T follicular helper cell (primary cell): ENCODE measurements around the gene RNFT2.
"Not testable (repeated sequence)": the region's sequence is repeated elsewhere in the genome, so short reads cannot be mapped to it uniquely, and the experiment has no call there.

ENCODE experiments used
- DNase-seq: peaks from one replicate; pipeline ENCODE4 v3.0.0-alpha.2; 2020; ENCODE audit warnings: low read depth

Gene RNFT2

DNA sequence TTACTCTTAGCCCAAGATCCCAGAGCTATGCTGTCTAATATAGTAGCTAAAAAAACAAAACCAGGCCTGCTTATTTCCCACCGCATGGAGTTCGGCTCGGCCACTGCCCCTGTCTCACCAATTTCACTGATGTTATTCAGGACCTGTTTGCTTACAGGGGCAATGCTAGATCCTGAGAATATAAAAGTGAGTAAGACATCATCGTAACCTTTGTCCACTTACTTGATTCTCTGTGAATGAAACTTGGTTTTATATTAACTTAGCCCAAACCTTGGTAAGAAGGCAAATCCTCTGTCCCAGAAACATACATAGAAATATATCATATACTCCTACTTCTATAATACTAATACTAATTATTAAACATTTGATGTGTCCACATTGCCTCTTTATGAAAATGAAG lies 56.6 kb downstream of the RNFT2 start:
- no peak for DNase-seq

- DNase-seq = no peak
Observed at GRCh38 chr12:116797885-116798284, 59.8 kb downstream of the RNFT2 start.

- DNase-seq = no peak
Observed at GRCh38 chr12:116798719-116799118, 60.6 kb downstream of the RNFT2 start.

GRCh38 chr12:116799955-116800354 lies 61.8 kb downstream of the RNFT2 start:
- DNase-seq = no peak

GRCh38 chr12:116800918-116801317 lies 62.8 kb downstream of the RNFT2 start:
- DNase-seq = no peak

DNA sequence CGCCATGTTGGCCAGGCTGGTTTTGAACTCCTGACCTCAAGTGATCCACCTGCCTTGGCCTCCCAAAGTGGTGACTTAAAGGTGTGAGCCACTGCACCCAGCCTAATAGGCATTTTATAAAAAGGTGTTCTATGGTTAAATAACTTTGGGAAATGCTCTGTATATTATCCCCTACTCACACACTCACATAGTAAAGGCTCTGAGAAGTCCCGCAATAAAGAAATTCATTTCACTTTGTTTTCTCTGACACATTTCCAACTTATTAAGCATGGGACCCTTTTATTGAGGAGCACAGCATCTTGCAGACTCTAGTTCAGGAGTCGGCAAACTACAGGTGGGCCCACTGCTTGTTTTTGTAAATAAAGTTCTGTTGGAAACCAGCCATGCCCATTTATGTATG lies 63.9 kb downstream of the RNFT2 start:
- DNase-seq = no peak

DNA sequence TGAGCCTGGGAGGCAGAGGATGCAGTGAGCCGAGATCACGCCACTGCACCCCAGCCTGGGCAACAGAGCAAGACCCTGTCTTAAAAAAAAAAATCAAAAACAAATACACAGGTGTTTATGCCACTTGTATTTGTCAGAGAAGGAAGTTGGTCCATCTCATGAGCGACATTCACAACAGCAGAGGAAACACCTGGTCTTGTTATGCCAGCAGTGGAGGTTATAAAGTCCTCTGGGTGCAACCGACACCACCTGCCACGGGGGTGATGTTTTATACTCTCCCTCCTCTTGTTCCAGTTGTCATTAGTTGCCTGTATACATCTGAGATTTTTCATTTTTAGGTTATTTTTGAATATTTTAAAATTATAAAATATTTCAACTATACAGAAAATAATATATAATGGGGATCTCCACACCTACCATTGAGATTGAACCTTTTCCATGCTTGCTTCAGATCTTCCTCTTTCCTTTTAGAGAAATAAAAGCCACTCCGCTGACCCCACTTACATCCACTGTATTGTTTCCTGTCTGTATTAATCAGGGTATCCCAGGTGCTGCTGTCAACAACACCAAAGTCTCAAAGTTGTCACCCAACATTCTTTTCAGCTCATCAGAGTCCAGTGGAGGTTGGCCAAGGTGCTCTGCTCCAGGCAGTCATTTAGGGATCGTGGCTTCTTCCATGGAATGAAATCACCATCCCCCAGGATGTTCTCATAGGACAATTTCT lies 65.1 kb downstream of the RNFT2 start:
- DNase-seq = no peak

GRCh38 chr12:116804051-116804450 lies 65.9 kb downstream of the RNFT2 start:
- DNase-seq = no peak

- no peak for DNase-seq
Observed at GRCh38 chr12:116806845-116807440, 68.8 kb downstream of the RNFT2 start.

- no peak for DNase-seq
Observed at GRCh38 chr12:116807546-116807945, 69.4 kb downstream of the RNFT2 start.

DNA sequence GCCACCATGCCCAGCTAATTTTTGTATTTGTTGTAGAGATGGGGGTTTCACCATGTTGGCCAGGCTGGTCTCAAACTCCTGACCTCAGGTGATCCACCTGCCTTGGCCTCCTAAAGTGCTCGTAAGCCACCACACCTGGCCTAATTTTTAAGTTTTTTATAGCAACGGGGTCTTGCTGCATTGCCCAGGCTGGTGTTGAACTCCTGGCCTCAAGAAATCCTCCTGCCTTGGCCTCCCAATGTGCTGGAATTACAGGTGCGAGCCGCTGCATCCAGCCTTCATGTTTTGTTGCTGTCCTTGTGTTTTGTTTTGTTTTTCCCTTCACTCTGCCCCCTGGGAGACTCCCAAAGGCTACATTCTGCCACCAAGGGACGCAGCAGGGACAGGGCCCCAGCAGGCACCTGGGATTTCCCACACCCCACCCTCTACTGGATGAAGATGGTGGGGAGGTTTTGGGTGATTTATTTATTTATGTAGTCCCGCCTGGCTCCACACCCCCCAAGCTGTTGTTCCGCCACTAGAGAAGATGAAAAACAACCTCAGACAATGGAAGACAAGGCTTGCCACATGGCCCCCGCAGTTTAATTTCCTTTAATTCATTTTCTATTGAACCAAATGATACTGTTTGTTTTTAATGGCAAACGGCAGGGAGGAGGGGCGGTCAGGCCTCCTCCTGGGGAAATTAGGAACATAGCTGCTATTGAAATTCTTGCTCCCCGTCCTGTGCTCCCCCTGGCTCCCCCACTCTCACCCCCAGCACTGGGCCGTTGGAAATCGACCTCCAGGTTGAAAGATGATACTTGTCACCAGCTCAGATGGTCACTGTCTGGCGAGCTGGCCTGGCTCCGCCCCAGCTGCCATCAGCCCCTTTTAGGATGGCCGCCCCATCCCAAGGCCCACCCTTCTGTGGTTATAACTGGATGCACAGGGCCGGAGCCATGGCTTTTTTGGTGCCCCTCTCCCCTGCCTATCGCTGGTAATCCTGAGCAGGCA lies 70.3 kb downstream of the RNFT2 start:
- DNase-seq = no peak

GRCh38 chr12:116812238-116812637 lies 74.1 kb downstream of the RNFT2 start:
- no peak for DNase-seq

DNA sequence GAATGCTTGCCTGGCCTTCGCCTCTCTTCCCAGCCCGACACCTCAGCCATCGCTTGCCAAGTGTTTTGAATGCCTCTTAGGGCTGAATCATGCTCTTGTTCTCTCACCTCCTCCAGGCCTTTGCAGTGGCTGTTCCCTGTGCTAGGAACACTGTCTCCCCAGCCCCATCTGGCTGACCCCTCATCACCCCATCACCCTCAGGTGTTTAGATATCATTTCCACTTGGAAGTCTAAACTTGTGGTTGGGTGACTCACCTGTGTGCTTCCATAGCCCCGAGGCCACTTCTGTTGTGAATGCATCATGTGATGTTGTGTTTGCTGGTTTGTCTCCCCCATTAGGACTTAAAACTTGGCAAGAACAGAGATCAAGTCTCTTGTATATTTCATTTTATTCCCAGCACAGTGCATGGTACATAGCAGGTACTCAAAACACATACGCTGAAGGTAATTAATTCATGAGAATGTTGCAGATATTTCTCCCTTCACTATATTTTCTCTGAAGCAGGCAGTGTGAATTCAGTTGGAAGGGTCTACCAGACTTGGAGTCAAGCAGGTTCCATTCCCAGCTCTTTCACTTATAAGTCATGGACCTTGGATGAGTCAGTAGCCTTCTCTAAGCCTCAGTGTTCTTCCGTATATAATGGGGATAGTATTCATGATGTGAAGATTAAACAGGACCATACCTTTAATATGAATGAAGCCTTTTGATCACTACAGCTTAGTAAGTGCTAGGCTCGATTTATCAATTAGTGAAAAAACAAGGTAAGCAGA lies 75.3 kb downstream of the RNFT2 start:
- DNase-seq = no peak

DNA sequence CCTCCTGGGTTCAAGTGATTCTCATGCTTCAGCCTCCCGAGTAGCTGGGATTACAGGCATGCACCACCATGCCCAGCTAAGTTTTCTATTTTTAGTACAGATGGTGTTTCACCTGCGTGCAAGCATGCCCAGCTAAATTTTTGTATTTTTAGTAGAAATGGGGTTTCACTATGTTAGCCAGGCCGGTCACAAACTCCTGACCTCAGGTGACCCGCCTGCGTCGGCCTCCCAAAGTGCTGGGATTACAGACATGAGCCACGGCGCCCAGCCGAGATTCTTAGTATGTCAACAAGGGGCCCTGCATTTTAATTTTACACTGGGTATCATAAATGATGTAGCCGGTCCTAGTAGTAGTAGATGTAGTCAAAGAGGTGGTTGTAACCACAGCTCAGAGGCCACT lies 76.7 kb downstream of the RNFT2 start:
- not testable (repeated sequence) for DNase-seq

GRCh38 chr12:116818341-116818856 lies 80.3 kb downstream of the RNFT2 start:
- no peak for DNase-seq

GRCh38 chr12:116818948-116819832 lies 81.1 kb downstream of the RNFT2 start:
- peak; percentile 87 for DNase-seq

GRCh38 chr12:116820064-116820656 lies 82.0 kb downstream of the RNFT2 start:
- no peak for DNase-seq

DNA sequence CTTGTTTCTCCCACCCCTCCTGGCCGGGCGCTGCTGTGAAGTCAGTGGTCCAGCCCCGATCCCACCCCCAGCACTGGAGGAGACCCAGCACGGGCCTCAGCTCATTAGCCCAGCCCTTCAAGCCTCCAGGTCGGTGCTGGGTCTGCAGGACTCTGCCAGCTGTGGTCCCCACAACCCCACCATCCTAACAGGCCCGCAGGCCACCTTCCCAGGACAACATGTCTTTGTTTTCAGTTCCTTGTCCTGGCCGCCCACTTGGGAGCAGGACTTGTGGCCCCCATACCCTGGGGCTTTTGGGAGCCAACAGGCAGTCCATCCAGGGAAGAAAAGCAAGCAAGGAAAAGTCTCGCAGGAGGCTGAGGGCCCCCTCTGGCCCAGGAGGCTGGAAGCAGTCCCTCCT lies 83.2 kb downstream of the RNFT2 start:
- DNase-seq = no peak

DNA sequence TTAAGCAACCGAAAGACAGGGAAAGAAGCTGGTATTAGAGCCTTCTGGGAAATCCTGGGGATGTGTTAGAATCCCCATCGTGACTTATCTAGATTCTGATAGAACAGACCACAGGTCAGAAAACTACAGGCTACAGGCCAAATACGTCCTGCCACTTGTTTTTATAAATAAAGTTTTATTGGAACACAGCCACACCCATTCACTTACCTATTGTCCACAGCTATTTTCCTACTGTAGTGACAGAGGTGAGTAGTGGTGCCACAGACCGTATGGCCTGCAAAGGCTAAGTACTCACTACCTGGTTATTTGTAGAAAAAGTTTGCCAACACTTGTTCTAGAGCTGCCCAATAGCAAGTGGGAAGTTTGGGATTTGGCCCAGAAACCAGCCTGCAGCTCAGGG lies 89.3 kb downstream of the RNFT2 start:
- DNase-seq = no peak

GRCh38 chr12:116832353-116832752 lies 94.2 kb downstream of the RNFT2 start:
- no peak for DNase-seq
